T-helper 2 cell (primary cell): Measurements from ENCODE around the gene ZNF586.

ENCODE experiments used
- DNase-seq, 5 experiments: peaks; one replicate each; pipeline versions ENCODE4 v3.0.0 to v3.0.0-alpha.2; 2012 to 2022

ZNF586 gene

DNA sequence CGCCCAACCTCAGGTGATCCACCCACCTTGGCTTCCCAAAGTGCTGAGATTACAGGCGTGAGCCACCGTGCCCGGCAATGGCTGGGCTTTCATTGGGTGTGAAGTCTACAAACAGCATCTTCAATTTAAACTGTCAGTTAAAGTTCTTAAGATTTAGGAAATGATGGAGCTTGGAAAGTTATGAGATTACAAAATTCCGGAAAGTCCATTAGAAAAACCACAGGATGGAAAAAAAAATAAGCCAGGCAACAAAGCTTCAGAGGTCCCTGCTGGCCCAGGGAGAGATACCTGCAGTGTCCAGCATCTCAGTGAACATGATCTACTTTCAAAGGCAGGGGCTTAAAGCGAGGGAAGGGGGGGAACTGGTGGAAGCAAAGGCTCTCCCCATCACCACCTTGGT is 56.0 kb downstream of the ZNF586 start:
- DNase-seq, result no peak

DNA sequence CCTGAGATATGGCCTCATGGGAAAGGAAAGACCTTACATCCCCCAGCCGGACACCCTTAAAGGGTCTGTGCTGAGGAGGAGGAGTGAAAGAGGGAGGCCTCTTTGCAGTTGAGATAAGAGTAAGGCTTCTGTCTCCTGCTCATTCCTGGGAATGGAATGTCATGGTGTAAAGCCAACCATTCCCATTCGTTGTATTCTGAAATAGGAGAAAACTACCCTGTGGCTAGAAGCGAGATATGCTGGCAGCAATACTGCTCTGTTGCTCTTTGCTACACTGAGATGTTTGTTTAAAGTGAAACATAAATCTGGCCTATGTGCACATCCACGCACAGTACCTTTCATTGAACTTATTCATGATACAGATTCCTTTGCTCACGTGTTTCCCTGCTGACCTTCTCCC is 59.8 kb downstream of the ZNF586 start:
- DNase-seq, result no peak

DNA sequence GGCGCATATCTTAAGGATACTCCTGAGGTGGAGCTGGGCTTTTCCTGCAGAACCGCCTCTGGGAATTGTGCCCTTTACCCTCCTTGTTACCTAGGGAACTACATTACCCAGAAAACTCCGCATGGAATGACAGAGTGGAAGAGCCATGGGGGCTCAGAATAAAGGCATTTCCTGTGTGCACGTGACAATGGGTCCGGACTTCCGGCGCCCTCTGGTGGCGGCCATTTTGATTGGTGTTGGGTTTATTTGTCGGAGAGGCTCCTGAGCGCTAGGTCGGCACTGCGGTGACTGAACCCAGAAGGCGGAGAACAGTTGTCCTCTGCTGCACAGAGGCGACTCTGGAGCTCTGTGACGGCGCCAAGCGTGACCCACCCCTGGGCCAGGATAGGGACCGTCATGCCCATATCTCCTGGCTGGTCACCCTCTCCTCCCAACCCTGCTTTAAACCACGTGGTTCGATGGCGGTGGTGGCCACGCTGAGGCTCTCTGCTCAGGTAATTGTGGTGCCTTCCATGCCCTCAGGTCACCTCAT is 60.7 kb downstream of the ZNF586 start, which contains the start of gene ZNF587B:
ZNF587B (plus strand) TSS at position 229 of the 532 bp plus-strand sequence; CDS start at position 459, 230 bp downstream.
- DNase-seq, result peak in 3 of 5 experiments; percentile 9 to 17 (median 12)
